Activated CD4-positive, alpha-beta T cell treated with anti-CD3 and anti-CD28 coated beads for 36 hours (primary cell): ENCODE measurements around the gene DEGS2. TPM values are rescaled to one million over a fixed set of nuclear protein-coding genes. Genes with fewer than 3 reads are reported as not detected.

Experiments used
- ATAC-seq: fragments of 200-7000 bp; cut with Tn5 transposase; one replicate; pipeline ENCODE4 v1.10.0; 2021; ENCODE audit warnings: mild to moderate bottlenecking, moderate library complexity
- CTCF ChIA-PET: fragments of 350-600 bp; sonication (Branson Sonifier 250); formaldehyde crosslinking; loops from one replicate; lab custom pipeline; 2021; ENCODE audit warnings: antibody characterized with exemption; lab: Charles Lee
- POLR2A ChIA-PET: fragments of 350-600 bp; sonication (Branson Sonifier 250); formaldehyde crosslinking; loops from one replicate; lab custom pipeline; 2021; ENCODE audit warnings: antibody characterized with exemption, inconsistent platforms; lab: Charles Lee
- DNase-seq: peaks from one replicate; pipeline ENCODE4 v3.0.0-alpha.2; 2020
- H3K27ac Mint-ChIP-seq: one replicate; pipeline ENCODE4 v1.8.0; 2021; ENCODE audit warnings: mixed read lengths
- H3K27me3 Mint-ChIP-seq: one replicate; pipeline ENCODE4 v1.8.0; 2021; ENCODE audit warnings: mixed read lengths
- H3K36me3 Mint-ChIP-seq: one replicate; pipeline ENCODE4 v1.8.0; 2021; ENCODE audit warnings: low read depth, mixed read lengths
- H3K4me1 Mint-ChIP-seq: one replicate; pipeline ENCODE4 v1.8.0; 2021; ENCODE audit warnings: mixed read lengths
- H3K4me3 Mint-ChIP-seq: one replicate; pipeline ENCODE4 v1.8.0; 2021; ENCODE audit warnings: mild to moderate bottlenecking, moderate library complexity, mixed read lengths
- H3K9me3 Mint-ChIP-seq: one replicate; pipeline ENCODE4 v1.8.0; 2021; ENCODE audit warnings: low read depth, mixed read lengths
- intact Hi-C, 2 experiments: fragments of 100-400 bp; cut with DNase I in 1 of 2; cut with micrococcal nuclease in 1 of 2; formaldehyde crosslinking; loops; one replicate each; pipeline versions ENCODE4 v1.14.2 to v1.15.1; 2022 to 2024; cut with DNase I, micrococcal nuclease
- total RNA-seq, 2 experiments: library from RNA; stranded (reverse); gene quantifications; one replicate each; pipeline ENCODE4 v1.2.3, GENCODE V29; 2021

Gene DEGS2
- total RNA-seq, 2 experiments from 2014 or later = 2.6 to 2.8 TPM

- Mint-ChIP-seq H3K9me3 (no peaks in the 10 kb centered on the region), H3K27ac (no peak overlapping the region), H3K36me3 (peaks cover 4% of the 10 kb centered on the region), H3K27me3 (no peaks in the 10 kb centered on the region), H3K4me1 (peaks cover 15% of the 10 kb centered on the region), H3K4me3 (no peak overlapping the region)
- POLR2A ChIA-PET = no interaction called here
- intact Hi-C loops = loop anchor here in 1 of 2 experiments (2.0 kb wide), 1 partner anchor 45 kb away; no protein-coding TSS in a partner anchor
- DNase-seq (no peak), ATAC-seq (no peak)
- CTCF ChIA-PET = no interaction called here
These were observed 11.6 kb downstream of the DEGS2 start for GRCh38 chr14:100147691-100148464.

GRCh38 chr14:100147181-100147631 is 12.2 kb downstream of the DEGS2 start:
- no peaks in the 10 kb centered on the region for H3K9me3 Mint-ChIP-seq
- CTCF ChIA-PET = interaction anchor here (1.5 kb wide), 1 partner anchor 9 kb away, joined by 5 read pairs; no protein-coding TSS in a partner anchor

GRCh38 chr14:100146531-100147091 is 12.8 kb downstream of the DEGS2 start:
- H3K9me3 Mint-ChIP-seq = no peaks in the 10 kb centered on the region
- DNase-seq (peak; percentile 38), ATAC-seq (peak; percentile 5)
- peaks cover 15% of the 10 kb centered on the region for H3K4me1 Mint-ChIP-seq
- peaks cover 10% of the 10 kb centered on the region for H3K36me3 Mint-ChIP-seq
- CTCF ChIA-PET = interaction anchor here (0.5 to 1.5 kb wide), 3 partner anchors 10 to 39 kb away, joined by 3 to 5 read pairs (median 3); no protein-coding TSS in a partner anchor
- no peak overlapping the region for H3K27ac Mint-ChIP-seq
- intact Hi-C loops = loop anchor here in 1 of 2 experiments (2.0 kb wide), 1 partner anchor 46 kb away; no protein-coding TSS in a partner anchor
- H3K4me3 Mint-ChIP-seq = no peak overlapping the region
- H3K27me3 Mint-ChIP-seq = no peaks in the 10 kb centered on the region
- POLR2A ChIA-PET = no interaction called here

More at GRCh38 chr14:100147181-100147631, 12.2 kb downstream of the DEGS2 start:
- Mint-ChIP-seq H3K27ac (peak overlapping the region; percentile 70), H3K4me3 (peak overlapping the region; percentile 11), H3K36me3 (peaks cover 6% of the 10 kb centered on the region), H3K4me1 (peaks cover 15% of the 10 kb centered on the region), H3K27me3 (no peaks in the 10 kb centered on the region)
- POLR2A ChIA-PET = no interaction called here
- DNase-seq (peak; percentile 65), ATAC-seq (peak; percentile 50)
- intact Hi-C loops = loop anchor here in 1 of 2 experiments (2.0 kb wide), 1 partner anchor 46 kb away; no protein-coding TSS in a partner anchor

- H3K4me3 Mint-ChIP-seq = no peak overlapping the region
- H3K9me3 Mint-ChIP-seq = no peaks in the 10 kb centered on the region
- ChIA-PET POLR2A (no interaction called here), CTCF (interaction anchor here (0.5 to 1.5 kb wide), 3 partner anchors 11 to 38 kb away, joined by 3 to 5 read pairs (median 3); no protein-coding TSS in a partner anchor)
- peaks cover 15% of the 10 kb centered on the region for H3K4me1 Mint-ChIP-seq
- DNase-seq (no peak), ATAC-seq (no peak)
- H3K27me3 Mint-ChIP-seq = no peaks in the 10 kb centered on the region
- peaks cover 10% of the 10 kb centered on the region for H3K36me3 Mint-ChIP-seq
- intact Hi-C loops = loop anchor here in 1 of 2 experiments (2.0 kb wide), 1 partner anchor 47 kb away; no protein-coding TSS in a partner anchor
- H3K27ac Mint-ChIP-seq = no peak overlapping the region
These were observed 13.6 kb downstream of the DEGS2 start for GRCh38 chr14:100145682-100146464.

DNA sequence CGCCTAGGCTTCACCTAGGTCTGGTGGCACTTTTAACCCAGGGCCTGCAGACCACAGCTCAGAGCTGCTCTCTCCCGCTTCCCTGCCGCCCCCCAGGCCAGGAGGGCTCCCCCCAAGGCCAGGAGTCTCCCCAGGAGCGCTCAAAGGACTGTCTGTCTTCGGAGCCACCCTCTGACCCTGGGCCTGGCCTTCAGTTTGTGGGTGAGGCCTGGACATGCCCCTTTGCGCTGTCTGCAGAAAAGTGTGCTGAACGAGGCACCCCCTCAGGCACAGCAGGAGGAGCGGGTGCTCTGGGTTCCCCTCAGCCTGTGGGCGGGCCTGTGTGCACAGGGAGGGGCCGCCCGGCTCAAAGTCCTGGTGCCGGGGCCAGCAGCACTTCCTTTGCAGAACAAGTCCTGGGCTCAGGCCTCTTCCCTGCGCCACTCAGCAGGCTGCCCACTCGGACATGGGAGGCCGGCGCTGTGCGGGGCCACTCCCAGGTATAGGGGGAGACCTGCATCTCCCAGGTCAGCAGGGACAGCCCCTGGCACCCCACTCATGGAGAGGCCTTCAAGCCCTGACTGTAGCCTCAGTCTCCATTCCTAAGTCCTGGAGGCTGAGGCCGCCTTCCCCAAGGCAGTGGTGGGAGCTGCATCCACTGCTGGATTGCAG is 14.3 kb downstream of the DEGS2 start:
- ChIA-PET POLR2A (interaction anchor here (0.5 kb wide), 1 partner anchor 106 kb away, joined by 5 read pairs; no protein-coding TSS in a partner anchor), CTCF (no interaction called here)
- H3K27ac Mint-ChIP-seq = no peak overlapping the region
- no peak for DNase-seq
- H3K4me3 Mint-ChIP-seq = no peak overlapping the region
- no peak for ATAC-seq
- intact Hi-C loops = no loop called here
- peaks cover 10% of the 10 kb centered on the region for H3K36me3 Mint-ChIP-seq
- H3K9me3 Mint-ChIP-seq = no peaks in the 10 kb centered on the region
- peaks cover 15% of the 10 kb centered on the region for H3K4me1 Mint-ChIP-seq
- no peaks in the 10 kb centered on the region for H3K27me3 Mint-ChIP-seq

GRCh38 chr14:100144645-100144995 is 14.8 kb downstream of the DEGS2 start:
- intact Hi-C loops = no loop called here
- H3K27me3 Mint-ChIP-seq = no peaks in the 10 kb centered on the region
- CTCF ChIA-PET = interaction anchor here (0.7 kb wide), 2 partner anchors 22 to 145 kb away, joined by 3 to 4 read pairs; no protein-coding TSS in a partner anchor
- no peaks in the 10 kb centered on the region for H3K9me3 Mint-ChIP-seq
- ATAC-seq = no peak
- POLR2A ChIA-PET = interaction anchor here (0.5 kb wide), 1 partner anchor 106 kb away, joined by 5 read pairs; no protein-coding TSS in a partner anchor
- peaks cover 12% of the 10 kb centered on the region for H3K36me3 Mint-ChIP-seq
- H3K4me1 Mint-ChIP-seq = peaks cover 15% of the 10 kb centered on the region
- H3K27ac Mint-ChIP-seq = no peak overlapping the region
- no peak overlapping the region for H3K4me3 Mint-ChIP-seq
- no peak for DNase-seq

DNA sequence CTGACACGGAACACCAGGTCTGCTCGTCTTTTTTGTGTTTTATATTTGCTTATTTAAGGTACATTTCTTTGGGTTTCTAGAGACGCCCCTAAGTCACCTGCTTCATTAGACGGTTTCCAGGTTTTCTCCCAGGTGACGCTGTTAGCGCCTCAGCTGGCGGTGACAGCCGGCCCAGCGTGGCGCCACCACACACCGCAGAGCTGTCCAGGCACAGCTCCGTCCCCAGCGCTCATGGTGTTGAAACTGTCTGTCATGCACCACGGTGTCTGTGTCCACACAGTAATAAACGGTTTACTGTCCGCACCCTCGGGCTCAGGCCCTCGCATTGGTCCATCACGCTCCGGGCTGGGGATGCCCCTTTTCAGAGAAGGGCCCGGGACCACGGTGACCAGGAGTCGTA is 15.5 kb downstream of the DEGS2 start:
- no peak for ATAC-seq
- DNase-seq = no peak
- Mint-ChIP-seq H3K4me3 (no peak overlapping the region), H3K9me3 (no peaks in the 10 kb centered on the region), H3K27me3 (no peaks in the 10 kb centered on the region), H3K27ac (no peak overlapping the region), H3K36me3 (peaks cover 14% of the 10 kb centered on the region), H3K4me1 (peaks cover 15% of the 10 kb centered on the region)
- intact Hi-C loops = no loop called here
- CTCF ChIA-PET = interaction anchor here (0.7 kb wide), 2 partner anchors 23 to 145 kb away, joined by 3 to 4 read pairs; no protein-coding TSS in a partner anchor
- POLR2A ChIA-PET = no interaction called here

- H3K4me1 Mint-ChIP-seq = peaks cover 15% of the 10 kb centered on the region
- H3K9me3 Mint-ChIP-seq = no peaks in the 10 kb centered on the region
- ChIA-PET CTCF (interaction anchor here (0.6 to 0.7 kb wide), 2 partner anchors 31 to 508 kb away, joined by 3 to 5 read pairs; no protein-coding TSS in a partner anchor), POLR2A (no interaction called here)
- H3K27me3 Mint-ChIP-seq = no peaks in the 10 kb centered on the region
- H3K27ac Mint-ChIP-seq = no peak overlapping the region
- intact Hi-C loops = no loop called here
- DNase-seq (no peak), ATAC-seq (no peak)
- H3K36me3 Mint-ChIP-seq = peaks cover 18% of the 10 kb centered on the region
- H3K4me3 Mint-ChIP-seq = no peak overlapping the region
These were observed 15.9 kb downstream of the DEGS2 start for GRCh38 chr14:100143523-100143922.

GRCh38 chr14:100142073-100143040 is 17.1 kb downstream of the DEGS2 start:
- DNase-seq = no peak
- intact Hi-C loops = no loop called here
- H3K27ac Mint-ChIP-seq = no peak overlapping the region
- POLR2A ChIA-PET = no interaction called here
- no peak for ATAC-seq
- peaks cover 22% of the 10 kb centered on the region for H3K36me3 Mint-ChIP-seq
- H3K27me3 Mint-ChIP-seq = no peaks in the 10 kb centered on the region
- CTCF ChIA-PET = interaction anchor here (0.7 to 1.8 kb wide), 5 partner anchors 13 to 162 kb away, joined by 3 to 10 read pairs (median 3); no protein-coding TSS in a partner anchor
- no peaks in the 10 kb centered on the region for H3K9me3 Mint-ChIP-seq
- H3K4me1 Mint-ChIP-seq = peaks cover 8% of the 10 kb centered on the region
- H3K4me3 Mint-ChIP-seq = no peak overlapping the region

DNA sequence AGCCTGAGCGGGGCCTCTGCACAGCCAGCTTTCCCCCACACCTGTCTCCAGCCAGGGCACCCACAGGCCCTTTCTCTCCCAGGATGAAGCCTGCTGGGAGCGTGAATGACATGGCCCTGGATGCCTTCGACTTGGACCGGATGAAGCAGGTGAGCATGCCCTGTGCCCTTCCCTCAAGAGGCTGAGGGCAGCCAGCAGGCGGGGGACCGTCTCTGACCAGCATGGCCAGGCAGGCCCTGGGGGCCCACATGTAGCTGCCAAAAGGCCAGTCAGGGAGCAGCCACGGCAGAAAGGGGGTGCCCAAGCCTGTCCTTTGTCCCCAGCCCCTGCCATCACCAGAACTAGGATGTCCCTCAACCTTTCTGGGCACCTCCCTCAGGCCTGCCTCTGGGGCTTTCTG is 18.3 kb downstream of the DEGS2 start:
- intact Hi-C loops = no loop called here
- ATAC-seq (no peak), DNase-seq (no peak)
- Mint-ChIP-seq H3K27me3 (no peaks in the 10 kb centered on the region), H3K36me3 (peaks cover 29% of the 10 kb centered on the region), H3K4me1 (no peaks in the 10 kb centered on the region), H3K4me3 (no peak overlapping the region), H3K27ac (no peak overlapping the region), H3K9me3 (no peaks in the 10 kb centered on the region)
- ChIA-PET POLR2A (no interaction called here), CTCF (interaction anchor here (0.5 to 1.8 kb wide), 3 partner anchors 9 to 233 kb away, joined by 3 to 10 read pairs (median 5); no protein-coding TSS in a partner anchor)
